Retinal pigment epithelial cell (primary cell): ENCODE data around the gene FMN2.
A peak's percentile ranks its signal among the peaks of the same experiment; 100 is the strongest.

Experiments used
- DNase-seq: peaks from one replicate; pipeline ENCODE4 v3.0.0-alpha.2; 2010; ENCODE audit warnings: low read depth
- H3K4me3 ChIP-seq: 2 replicates; pipeline ENCODE4 v1.5.1; 2011; ENCODE audit warnings: mild to moderate bottlenecking, low read length, control low read depth, moderate library complexity
- TF ChIP-seq, protein P1 (sequence below): conservative IDR thresholded peaks from 2 replicates; pipeline ENCODE4 v1.5.1; 2011; ENCODE audit warnings: low read depth, low read length, control low read depth, inconsistent platforms

FMN2 gene

DNA sequence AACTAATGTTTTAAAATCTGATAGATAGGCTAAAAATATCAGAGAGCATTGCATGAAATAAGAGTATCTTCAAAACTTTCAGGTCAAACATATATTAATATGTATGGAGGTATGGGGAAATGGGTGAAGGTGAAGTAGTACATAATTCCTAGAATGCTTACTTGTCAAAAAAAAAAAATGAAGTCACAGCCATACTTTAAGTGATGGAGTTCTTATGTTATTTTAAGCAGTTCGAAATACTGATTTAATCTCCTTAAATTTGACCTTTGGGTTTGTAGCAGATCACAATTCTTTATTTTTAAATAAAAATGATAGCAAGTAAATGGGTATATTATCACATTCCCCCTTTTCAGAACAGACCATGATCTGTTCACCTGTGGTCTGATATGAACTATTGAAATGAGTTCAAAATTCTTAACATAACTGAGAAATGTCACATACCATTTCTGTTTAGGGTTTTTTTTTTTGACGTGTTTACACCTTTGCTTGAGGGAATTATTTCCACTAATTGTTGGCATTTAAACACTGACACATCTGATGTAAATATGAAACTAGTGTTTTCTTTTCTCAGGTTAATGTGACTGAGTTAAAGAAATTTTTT is 300.1 kb downstream of the FMN2 start:
- no peak overlapping the region for H3K4me3 ChIP-seq
- DNase-seq, result no peak
- TF ChIP-seq, protein P1, sequence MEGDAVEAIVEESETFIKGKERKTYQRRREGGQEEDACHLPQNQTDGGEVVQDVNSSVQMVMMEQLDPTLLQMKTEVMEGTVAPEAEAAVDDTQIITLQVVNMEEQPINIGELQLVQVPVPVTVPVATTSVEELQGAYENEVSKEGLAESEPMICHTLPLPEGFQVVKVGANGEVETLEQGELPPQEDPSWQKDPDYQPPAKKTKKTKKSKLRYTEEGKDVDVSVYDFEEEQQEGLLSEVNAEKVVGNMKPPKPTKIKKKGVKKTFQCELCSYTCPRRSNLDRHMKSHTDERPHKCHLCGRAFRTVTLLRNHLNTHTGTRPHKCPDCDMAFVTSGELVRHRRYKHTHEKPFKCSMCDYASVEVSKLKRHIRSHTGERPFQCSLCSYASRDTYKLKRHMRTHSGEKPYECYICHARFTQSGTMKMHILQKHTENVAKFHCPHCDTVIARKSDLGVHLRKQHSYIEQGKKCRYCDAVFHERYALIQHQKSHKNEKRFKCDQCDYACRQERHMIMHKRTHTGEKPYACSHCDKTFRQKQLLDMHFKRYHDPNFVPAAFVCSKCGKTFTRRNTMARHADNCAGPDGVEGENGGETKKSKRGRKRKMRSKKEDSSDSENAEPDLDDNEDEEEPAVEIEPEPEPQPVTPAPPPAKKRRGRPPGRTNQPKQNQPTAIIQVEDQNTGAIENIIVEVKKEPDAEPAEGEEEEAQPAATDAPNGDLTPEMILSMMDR, result no peak

DNA sequence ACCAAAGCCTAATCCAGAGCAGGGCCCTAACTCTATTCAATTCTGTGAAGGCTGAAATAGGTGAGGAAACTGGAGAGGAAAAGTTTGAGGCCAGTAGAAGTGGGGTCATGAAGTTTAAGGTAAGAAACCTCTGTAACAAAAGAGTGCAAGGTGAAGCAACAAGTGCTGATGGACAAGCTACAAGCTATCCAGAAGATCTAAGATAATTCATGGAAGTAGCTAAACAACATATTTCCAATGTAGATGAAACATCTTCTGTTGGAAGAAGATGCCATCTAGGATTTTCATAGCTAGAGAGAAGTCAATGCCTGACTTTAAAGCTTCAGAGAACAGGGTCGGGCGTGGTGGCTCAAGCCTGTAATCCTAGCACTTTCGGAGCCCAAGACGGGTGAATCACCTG is 302.7 kb downstream of the FMN2 start:
- TF ChIP-seq, protein P1, result no peak
- DNase-seq, result no peak
- no peak overlapping the region for H3K4me3 ChIP-seq

DNA sequence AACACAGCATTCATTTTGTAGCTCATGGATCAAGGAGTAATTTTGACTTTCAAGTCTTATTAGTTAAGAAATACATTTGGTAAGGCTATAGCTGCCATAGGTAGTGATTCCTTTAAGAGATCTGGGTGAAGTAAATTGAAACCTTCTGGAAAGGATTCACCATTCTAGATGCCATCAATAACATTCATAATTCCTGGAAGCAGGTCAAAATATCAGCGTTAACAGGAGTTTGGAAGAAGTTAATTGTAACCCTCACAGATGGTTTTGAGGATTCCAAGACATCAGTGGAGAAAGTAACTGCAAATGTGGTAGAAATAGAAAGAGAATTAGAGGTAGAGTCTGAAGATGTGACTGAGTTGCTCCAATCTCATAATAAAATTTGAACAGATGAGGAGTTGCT is 303.7 kb downstream of the FMN2 start:
- no peak for DNase-seq
- TF ChIP-seq, protein P1, result no peak
- H3K4me3 ChIP-seq, result no peak overlapping the region

DNA sequence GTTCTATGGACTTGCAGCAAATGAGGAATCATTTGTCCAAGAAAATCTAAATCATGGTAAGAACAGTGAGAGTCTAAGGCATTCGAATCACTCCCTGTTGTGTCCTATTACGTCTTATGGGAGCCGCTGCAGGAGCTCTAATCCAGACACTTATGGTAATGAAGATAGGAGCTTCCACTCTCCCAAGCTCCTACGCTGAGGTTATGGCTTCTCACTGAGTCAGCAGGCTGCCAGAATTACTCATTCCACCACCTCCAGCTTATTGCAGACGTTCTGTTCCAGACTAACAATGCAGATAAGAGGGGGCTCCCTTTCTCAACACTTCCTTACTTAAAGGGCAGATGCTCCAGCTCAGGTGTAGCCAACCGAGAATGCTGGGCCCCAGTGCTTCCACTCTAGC is 307.7 kb downstream of the FMN2 start:
- no peak overlapping the region for H3K4me3 ChIP-seq
- DNase-seq, result peak; percentile 81
- TF ChIP-seq, protein P1, result no peak

DNA sequence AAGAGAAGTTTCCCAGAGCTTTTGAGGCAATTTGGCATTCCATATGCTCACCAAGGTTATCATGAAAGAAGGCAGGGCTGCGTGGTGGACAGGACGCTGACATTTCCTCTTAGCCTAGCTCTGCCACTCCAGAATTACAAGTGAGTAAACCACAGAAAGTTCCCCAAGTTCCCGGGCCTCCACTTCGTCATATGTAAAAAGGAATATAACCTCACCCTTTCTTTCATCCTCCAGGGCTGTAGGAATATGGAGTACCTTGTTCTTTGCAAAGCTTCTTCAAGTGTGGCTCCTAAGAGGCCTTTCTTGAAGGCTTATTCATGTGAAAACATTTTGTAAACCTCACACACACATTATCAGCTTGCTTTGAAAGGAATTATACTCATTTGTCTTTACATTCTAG is 310.0 kb downstream of the FMN2 start:
- DNase-seq, result no peak
- TF ChIP-seq, protein P1, result no peak
- no peak overlapping the region for H3K4me3 ChIP-seq

DNA sequence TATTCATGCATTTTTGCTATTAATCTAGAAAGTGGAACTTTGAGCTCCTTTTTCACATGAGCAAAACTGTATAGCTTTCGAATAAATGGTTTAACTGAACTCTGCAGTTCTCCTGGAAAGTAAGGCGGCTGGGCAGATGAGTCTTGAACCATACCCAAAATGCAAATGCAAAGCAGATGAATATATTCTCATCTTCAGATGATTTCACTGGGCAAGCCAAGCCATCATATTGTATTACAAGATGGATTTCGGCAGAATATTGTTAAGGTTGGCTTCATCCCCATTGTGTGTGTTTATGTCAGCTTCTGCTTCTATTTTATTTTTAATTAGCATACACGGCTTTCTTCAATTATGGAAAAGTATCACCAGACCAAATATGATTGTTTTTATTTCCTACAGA is 310.6 kb downstream of the FMN2 start:
- TF ChIP-seq, protein P1, result no peak
- no peak overlapping the region for H3K4me3 ChIP-seq
- no peak for DNase-seq

DNA sequence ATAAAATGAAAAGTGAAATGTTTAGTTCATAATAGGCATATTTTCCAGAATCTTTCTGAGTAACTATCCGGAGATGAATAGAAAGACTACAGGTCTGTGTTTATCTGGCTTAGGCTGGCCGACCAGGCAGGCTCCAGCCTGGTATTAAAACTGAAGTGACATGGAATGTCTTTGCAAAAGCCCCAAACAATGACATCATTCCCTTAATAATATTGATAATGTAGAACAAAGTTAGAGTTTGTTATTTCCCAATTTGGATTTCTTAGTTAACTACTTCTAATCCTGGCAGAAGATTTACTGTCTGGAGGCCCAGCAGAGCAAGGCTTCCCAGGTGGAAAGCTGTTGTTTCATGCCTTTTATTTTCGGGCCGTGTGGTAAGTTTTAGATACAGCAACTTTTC is 312.6 kb downstream of the FMN2 start:
- H3K4me3 ChIP-seq, result no peak overlapping the region
- no peak for DNase-seq
- TF ChIP-seq, protein P1, result no peak
